BLaER1 treated with 17β-estradiol and CSF1 and Interleukin-3, amounts not matched to agents 10 nM and 100 nM (cell line): ENCODE results near the gene KNTC1.
"Not testable (repeated sequence)": the region's sequence is repeated elsewhere in the genome, so short reads cannot be mapped to it uniquely, and the experiment has no call there.

Experiments
- H3K27ac ChIP-seq, 11 experiments: shearing (Covaris generic); formaldehyde crosslinking; 2 replicates each; pipeline ENCODE4 v1.8.1; 2022
- H3K27me3 ChIP-seq, 11 experiments: shearing (Covaris generic); formaldehyde crosslinking; 2 replicates each; pipeline ENCODE4 v1.8.1; 2022
- H3K36me3 ChIP-seq, 11 experiments: shearing (Covaris generic); formaldehyde crosslinking; 2 replicates each; pipeline ENCODE4 v1.8.1; 2022
- H3K4me1 ChIP-seq, 10 experiments: shearing (Covaris generic); formaldehyde crosslinking; 2 replicates each; pipeline ENCODE4 v1.8.1; 2022
- H3K4me2 ChIP-seq, 11 experiments: shearing (Covaris generic); formaldehyde crosslinking; 2 replicates each; pipeline ENCODE4 v1.8.1; 2022
- H3K4me3 ChIP-seq, 10 experiments: shearing (Covaris generic); formaldehyde crosslinking; 2 replicates each; pipeline ENCODE4 v1.8.1; 2022
- H3K9ac ChIP-seq, 11 experiments: shearing (Covaris generic); formaldehyde crosslinking; 2 replicates each; pipeline ENCODE4 v1.8.1; 2022
- H3K9me3 ChIP-seq, 11 experiments: shearing (Covaris generic); formaldehyde crosslinking; replicated peaks in 1 of 11; 2 replicates each; pipeline ENCODE4 v1.8.1; 2022
- H4K20me1 ChIP-seq, 11 experiments: shearing (Covaris generic); formaldehyde crosslinking; 2 replicates each; pipeline ENCODE4 v1.8.1; 2022
- Cebpa-rat ChIP-seq, 11 experiments: shearing (Covaris generic); IDR thresholded peaks; 2 replicates each; pipeline ENCODE4 v1.8.1; 2022

Gene KNTC1, protein sequence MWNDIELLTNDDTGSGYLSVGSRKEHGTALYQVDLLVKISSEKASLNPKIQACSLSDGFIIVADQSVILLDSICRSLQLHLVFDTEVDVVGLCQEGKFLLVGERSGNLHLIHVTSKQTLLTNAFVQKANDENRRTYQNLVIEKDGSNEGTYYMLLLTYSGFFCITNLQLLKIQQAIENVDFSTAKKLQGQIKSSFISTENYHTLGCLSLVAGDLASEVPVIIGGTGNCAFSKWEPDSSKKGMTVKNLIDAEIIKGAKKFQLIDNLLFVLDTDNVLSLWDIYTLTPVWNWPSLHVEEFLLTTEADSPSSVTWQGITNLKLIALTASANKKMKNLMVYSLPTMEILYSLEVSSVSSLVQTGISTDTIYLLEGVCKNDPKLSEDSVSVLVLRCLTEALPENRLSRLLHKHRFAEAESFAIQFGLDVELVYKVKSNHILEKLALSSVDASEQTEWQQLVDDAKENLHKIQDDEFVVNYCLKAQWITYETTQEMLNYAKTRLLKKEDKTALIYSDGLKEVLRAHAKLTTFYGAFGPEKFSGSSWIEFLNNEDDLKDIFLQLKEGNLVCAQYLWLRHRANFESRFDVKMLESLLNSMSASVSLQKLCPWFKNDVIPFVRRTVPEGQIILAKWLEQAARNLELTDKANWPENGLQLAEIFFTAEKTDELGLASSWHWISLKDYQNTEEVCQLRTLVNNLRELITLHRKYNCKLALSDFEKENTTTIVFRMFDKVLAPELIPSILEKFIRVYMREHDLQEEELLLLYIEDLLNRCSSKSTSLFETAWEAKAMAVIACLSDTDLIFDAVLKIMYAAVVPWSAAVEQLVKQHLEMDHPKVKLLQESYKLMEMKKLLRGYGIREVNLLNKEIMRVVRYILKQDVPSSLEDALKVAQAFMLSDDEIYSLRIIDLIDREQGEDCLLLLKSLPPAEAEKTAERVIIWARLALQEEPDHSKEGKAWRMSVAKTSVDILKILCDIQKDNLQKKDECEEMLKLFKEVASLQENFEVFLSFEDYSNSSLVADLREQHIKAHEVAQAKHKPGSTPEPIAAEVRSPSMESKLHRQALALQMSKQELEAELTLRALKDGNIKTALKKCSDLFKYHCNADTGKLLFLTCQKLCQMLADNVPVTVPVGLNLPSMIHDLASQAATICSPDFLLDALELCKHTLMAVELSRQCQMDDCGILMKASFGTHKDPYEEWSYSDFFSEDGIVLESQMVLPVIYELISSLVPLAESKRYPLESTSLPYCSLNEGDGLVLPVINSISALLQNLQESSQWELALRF (N-terminal part only)

GRCh38 chr12:122526683-122527477 lies at the start of gene KNTC1, which contains the start of gene RSRC2:
TSS of gene KNTC1 (plus strand) at chr12:122527249. CDS start at chr12:122530064, 2,815 bp downstream.
TSS of gene RSRC2 (minus strand) at chr12:122526936. CDS start at chr12:122526853, 83 bp downstream.
- H3K9me3 ChIP-seq, result no peaks in the 10 kb centered on the region
- H3K4me3 ChIP-seq, result peak within 1 kb of the TSS; percentile 88 to 99 (median 97)
- peaks cover 37 to 71% (median 65%) of the 10 kb centered on the region in 11 experiments for H3K36me3 ChIP-seq
- 0 out of 22 replicates have a peak, but pooled peaks of 1 of the 11 experiments have one; percentile 18 for TF ChIP-seq Cebpa-rat (IDR thresholded peaks at IDR 0.05)
- peaks cover 37 to 45% (median 43%) of the 10 kb centered on the region in 11 experiments for H4K20me1 ChIP-seq
- no peaks in the 10 kb centered on the region for H3K27me3 ChIP-seq
- H3K4me2 ChIP-seq, result peak within 1 kb of the TSS; percentile 79 to 93 (median 84)
- peak within 1 kb of the TSS; percentile 95 to 100 (median 99) for H3K9ac ChIP-seq
- peak within 1 kb of the TSS; percentile 95 to 100 (median 99) for H3K27ac ChIP-seq
- H3K4me1 ChIP-seq, result peaks cover 38 to 51% (median 42%) of the 10 kb centered on the region in 10 experiments

DNA sequence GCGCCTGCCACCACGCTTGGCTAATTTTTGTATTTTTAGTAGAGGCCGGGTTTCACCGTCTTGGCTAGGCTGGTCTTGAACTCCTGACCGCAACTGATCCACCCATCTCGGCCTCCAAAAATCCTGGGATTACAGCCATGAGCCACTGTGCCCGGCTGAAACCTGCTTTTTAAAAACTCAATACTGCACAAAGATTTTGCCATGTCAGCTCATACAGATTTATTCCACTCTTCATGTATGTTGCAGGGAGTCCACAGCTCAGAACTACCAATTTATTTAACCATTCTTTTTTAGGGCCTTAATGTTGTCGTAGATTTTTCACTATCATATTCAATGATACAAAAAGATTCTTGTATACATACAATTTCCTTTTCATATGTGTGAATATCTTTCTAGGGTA lies 46.3 kb upstream of the KNTC1 start:
- no peak for TF ChIP-seq Cebpa-rat (IDR thresholded peaks at IDR 0.05)
- Histone ChIP-seq H3K27me3 (no peaks in the 10 kb centered on the region), H3K4me1 (no peaks in the 10 kb centered on the region), H3K4me2 (no peak overlapping the region), H3K4me3 (no peak overlapping the region), H3K27ac (no peak overlapping the region), H3K36me3 (peaks cover 93 to 98% (median 96%) of the 10 kb centered on the region in 11 experiments), H3K9ac (no peak overlapping the region), H4K20me1 (peaks cover 0 to 16% (median 5%) of the 10 kb centered on the region in 11 experiments; a peak in 7 of 22 replicates), H3K9me3 (no peaks in the 10 kb centered on the region)

GRCh38 chr12:122481861-122482260 lies 45.2 kb upstream of the KNTC1 start:
- H3K27ac ChIP-seq, result no peak overlapping the region
- H4K20me1 ChIP-seq, result peaks cover 0 to 18% (median 5%) of the 10 kb centered on the region in 11 experiments; a peak in 7 of 22 replicates
- H3K9ac ChIP-seq, result no peak overlapping the region
- H3K36me3 ChIP-seq, result peaks cover 93 to 98% (median 96%) of the 10 kb centered on the region in 11 experiments
- H3K4me3 ChIP-seq, result no peak overlapping the region
- H3K4me2 ChIP-seq, result no peak overlapping the region
- no peaks in the 10 kb centered on the region for H3K9me3 ChIP-seq
- H3K27me3 ChIP-seq, result no peaks in the 10 kb centered on the region
- TF ChIP-seq Cebpa-rat (IDR thresholded peaks at IDR 0.05), result no peak
- no peaks in the 10 kb centered on the region for H3K4me1 ChIP-seq

DNA sequence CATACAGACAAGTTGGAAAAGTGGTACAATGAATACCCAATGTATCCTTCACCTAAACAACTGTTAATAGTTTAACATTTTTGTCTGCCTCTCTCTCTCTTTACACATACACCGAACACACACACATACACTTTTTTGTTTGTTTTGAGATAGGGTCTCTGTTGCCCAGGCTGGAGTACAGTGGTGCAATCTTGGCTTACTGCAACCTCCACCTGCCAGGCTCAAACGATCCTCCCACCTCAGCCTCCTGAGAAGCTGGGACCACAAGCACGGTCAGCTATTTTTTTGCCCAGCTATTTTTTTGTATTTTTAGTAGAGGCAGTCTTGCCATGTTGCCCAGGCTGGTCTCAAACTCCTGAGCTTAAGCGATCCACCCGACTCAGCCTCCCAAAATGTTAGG lies 43.1 kb upstream of the KNTC1 start:
- peaks cover 0 to 21% (median 5%) of the 10 kb centered on the region in 11 experiments; a peak in 7 of 22 replicates for H4K20me1 ChIP-seq
- no peak overlapping the region for H3K9ac ChIP-seq
- H3K4me3 ChIP-seq, result no peak overlapping the region
- no peak overlapping the region for H3K4me2 ChIP-seq
- no peak overlapping the region for H3K27ac ChIP-seq
- no peaks in the 10 kb centered on the region for H3K9me3 ChIP-seq
- no peaks in the 10 kb centered on the region for H3K4me1 ChIP-seq
- no peaks in the 10 kb centered on the region for H3K27me3 ChIP-seq
- no peak for TF ChIP-seq Cebpa-rat (IDR thresholded peaks at IDR 0.05)
- H3K36me3 ChIP-seq, result peaks cover 94 to 100% (median 97%) of the 10 kb centered on the region in 11 experiments

GRCh38 chr12:122484385-122484784 lies 42.7 kb upstream of the KNTC1 start:
- not testable (repeated sequence) for H3K27ac ChIP-seq, H3K4me2 ChIP-seq, H3K9me3 ChIP-seq, H3K9ac ChIP-seq, H3K27me3 ChIP-seq, H3K4me1 ChIP-seq, H3K4me3 ChIP-seq
- peaks cover 94 to 100% (median 97%) of the 10 kb centered on the region in 11 experiments for H3K36me3 ChIP-seq
- peaks cover 0 to 21% (median 5%) of the 10 kb centered on the region in 11 experiments; a peak in 7 of 22 replicates for H4K20me1 ChIP-seq

- H3K9me3 ChIP-seq, H3K4me2 ChIP-seq, H3K27ac ChIP-seq, H3K4me1 ChIP-seq, H3K4me3 ChIP-seq, H3K27me3 ChIP-seq, H3K9ac ChIP-seq: not testable (repeated sequence)
- Histone ChIP-seq H4K20me1 (peaks cover 0 to 26% (median 5%) of the 10 kb centered on the region in 11 experiments; a peak in 7 of 22 replicates), H3K36me3 (peaks cover 91 to 100% (median 97%) of the 10 kb centered on the region in 11 experiments)
These were observed 40.7 kb upstream of the KNTC1 start for GRCh38 chr12:122486360-122486759.

DNA sequence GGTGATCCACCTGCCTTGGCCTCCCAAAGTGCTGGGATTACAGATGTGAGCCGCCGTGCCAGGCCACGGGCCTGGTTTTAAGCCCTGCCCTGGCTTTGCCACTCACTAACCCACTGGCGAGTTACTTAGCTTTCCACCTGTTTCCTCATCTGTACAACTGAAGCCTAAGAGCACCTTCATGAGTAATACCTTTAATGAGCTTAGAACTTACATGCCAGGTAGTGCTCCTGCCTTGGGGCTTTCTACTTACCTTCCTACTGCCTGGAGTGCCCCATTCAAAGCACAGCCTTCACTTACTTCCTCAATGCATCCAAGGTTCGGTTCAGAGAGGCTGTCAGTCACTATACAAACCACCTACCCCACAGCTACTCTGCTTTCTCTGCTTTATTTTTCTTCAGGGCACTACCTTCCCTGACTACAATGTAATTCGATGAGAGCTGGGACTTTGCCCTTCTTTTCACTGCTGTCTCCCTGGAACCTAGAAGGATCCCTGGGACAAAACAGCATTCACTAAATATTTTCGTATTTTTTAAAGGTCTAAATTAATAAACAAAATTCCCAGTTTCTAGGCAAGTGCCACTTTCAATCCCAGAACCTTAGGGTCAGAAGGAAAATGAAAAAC lies 40.1 kb upstream of the KNTC1 start:
- H3K9ac ChIP-seq, result 0 out of 22 replicates have a peak overlapping the region, but pooled peaks of 1 of the 11 experiments have one; percentile 13
- no peak overlapping the region for H3K4me3 ChIP-seq
- TF ChIP-seq Cebpa-rat (IDR thresholded peaks at IDR 0.05), result no peak
- no peaks in the 10 kb centered on the region for H3K9me3 ChIP-seq
- no peaks in the 10 kb centered on the region for H3K4me1 ChIP-seq
- H3K27ac ChIP-seq, result no peak overlapping the region
- H3K4me2 ChIP-seq, result no peak overlapping the region
- peaks cover 91 to 100% (median 97%) of the 10 kb centered on the region in 11 experiments for H3K36me3 ChIP-seq
- H4K20me1 ChIP-seq, result peaks cover 0 to 29% (median 8%) of the 10 kb centered on the region in 11 experiments; a peak in 11 of 22 replicates
- H3K27me3 ChIP-seq, result no peaks in the 10 kb centered on the region

DNA sequence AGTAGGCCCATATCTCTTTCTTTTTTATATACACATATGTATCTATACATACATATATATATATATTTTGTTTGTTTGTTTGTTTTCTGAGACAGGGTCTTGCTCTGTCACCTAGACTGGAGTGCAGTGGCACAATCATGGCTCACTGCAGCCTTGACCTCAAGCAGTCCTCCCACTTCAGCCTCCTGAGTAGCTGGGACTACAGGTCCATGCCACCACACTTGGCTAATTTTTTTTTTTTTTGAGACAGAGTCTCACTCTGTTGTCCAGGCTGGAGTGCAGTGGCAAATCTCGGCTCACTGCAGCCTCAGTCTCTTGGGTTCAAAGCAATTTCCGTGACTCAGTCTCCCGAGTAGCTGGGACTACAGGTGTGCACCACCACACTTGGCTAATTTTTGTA lies 39.2 kb upstream of the KNTC1 start:
- not testable (repeated sequence) for H3K27me3 ChIP-seq, H3K9ac ChIP-seq, H3K4me2 ChIP-seq, H3K4me3 ChIP-seq, H3K27ac ChIP-seq, H3K4me1 ChIP-seq, H3K9me3 ChIP-seq
- Histone ChIP-seq H4K20me1 (peaks cover 0 to 35% (median 11%) of the 10 kb centered on the region in 11 experiments; a peak in 13 of 22 replicates), H3K36me3 (peaks cover 95 to 100% (median 100%) of the 10 kb centered on the region in 11 experiments)
